ENCODE data around the gene NUP62CL.

DNA sequence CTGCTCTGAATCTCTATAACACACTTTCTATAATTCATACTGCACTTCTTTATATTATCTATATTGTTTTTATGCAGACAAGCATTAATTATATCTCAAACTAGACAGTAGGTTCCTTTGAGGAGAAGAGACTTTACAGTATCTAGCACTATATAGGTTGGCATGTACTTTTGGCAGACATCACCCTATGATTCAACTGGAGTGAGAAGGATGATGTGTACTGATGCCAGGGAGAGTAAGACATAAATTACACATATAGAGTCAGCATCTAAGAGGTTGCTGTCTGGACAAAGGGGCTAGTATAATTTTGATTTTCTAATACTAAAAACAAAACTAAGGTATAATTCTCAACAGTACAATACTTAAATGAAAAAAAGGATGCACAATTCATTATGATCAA lies 82.5 kb downstream of the NUP62CL start:
- TF ChIP-seq, protein P1, sequence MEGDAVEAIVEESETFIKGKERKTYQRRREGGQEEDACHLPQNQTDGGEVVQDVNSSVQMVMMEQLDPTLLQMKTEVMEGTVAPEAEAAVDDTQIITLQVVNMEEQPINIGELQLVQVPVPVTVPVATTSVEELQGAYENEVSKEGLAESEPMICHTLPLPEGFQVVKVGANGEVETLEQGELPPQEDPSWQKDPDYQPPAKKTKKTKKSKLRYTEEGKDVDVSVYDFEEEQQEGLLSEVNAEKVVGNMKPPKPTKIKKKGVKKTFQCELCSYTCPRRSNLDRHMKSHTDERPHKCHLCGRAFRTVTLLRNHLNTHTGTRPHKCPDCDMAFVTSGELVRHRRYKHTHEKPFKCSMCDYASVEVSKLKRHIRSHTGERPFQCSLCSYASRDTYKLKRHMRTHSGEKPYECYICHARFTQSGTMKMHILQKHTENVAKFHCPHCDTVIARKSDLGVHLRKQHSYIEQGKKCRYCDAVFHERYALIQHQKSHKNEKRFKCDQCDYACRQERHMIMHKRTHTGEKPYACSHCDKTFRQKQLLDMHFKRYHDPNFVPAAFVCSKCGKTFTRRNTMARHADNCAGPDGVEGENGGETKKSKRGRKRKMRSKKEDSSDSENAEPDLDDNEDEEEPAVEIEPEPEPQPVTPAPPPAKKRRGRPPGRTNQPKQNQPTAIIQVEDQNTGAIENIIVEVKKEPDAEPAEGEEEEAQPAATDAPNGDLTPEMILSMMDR (IDR thresholded peaks at IDR 0.05; ENCODE audit: poor library complexity, severe bottlenecking) = no peak
- TF ChIP-seq, protein P2, sequence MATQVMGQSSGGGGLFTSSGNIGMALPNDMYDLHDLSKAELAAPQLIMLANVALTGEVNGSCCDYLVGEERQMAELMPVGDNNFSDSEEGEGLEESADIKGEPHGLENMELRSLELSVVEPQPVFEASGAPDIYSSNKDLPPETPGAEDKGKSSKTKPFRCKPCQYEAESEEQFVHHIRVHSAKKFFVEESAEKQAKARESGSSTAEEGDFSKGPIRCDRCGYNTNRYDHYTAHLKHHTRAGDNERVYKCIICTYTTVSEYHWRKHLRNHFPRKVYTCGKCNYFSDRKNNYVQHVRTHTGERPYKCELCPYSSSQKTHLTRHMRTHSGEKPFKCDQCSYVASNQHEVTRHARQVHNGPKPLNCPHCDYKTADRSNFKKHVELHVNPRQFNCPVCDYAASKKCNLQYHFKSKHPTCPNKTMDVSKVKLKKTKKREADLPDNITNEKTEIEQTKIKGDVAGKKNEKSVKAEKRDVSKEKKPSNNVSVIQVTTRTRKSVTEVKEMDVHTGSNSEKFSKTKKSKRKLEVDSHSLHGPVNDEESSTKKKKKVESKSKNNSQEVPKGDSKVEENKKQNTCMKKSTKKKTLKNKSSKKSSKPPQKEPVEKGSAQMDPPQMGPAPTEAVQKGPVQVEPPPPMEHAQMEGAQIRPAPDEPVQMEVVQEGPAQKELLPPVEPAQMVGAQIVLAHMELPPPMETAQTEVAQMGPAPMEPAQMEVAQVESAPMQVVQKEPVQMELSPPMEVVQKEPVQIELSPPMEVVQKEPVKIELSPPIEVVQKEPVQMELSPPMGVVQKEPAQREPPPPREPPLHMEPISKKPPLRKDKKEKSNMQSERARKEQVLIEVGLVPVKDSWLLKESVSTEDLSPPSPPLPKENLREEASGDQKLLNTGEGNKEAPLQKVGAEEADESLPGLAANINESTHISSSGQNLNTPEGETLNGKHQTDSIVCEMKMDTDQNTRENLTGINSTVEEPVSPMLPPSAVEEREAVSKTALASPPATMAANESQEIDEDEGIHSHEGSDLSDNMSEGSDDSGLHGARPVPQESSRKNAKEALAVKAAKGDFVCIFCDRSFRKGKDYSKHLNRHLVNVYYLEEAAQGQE (IDR thresholded peaks at IDR 0.05; ENCODE audit: borderline replicate concordance) = no peak
- no peak for TF ChIP-seq POLR2AphosphoS5 (IDR thresholded peaks at IDR 0.05)
